ENCODE data around the gene PCDH15. TPM values are rescaled to one million over a fixed set of nuclear protein-coding genes. Genes with fewer than 3 reads are reported as not detected.

PCDH15 gene
- total RNA-seq, 2 experiments from 2014 or later = not detected

GRCh38 chr10:54108961-54109360 is 692.1 kb downstream of the PCDH15 start:
- intact Hi-C loops (cut with micrococcal nuclease; ENCODE audit: unreplicated experiment) = no loop called here
- Histone ChIP-seq H3K9me2 (ENCODE audit: insufficient read depth, low read length) (no peaks in the 10 kb centered on the region), H3K79me2 (ENCODE audit: insufficient read depth, low read depth, low read length) (no peaks in the 10 kb centered on the region), H3K4me3 (ENCODE audit: low read depth, low read length, poor library complexity, severe bottlenecking) (no peak overlapping the region), H3K27ac (ENCODE audit: low read depth, low read length, poor library complexity, severe bottlenecking) (no peak overlapping the region), H3K4me2 (ENCODE audit: low read length) (no peak overlapping the region), H3K36me3 (ENCODE audit: insufficient read depth, low read length) (no peaks in the 10 kb centered on the region), H3K9me3 (ENCODE audit: low read length) (no peaks in the 10 kb centered on the region), H3K4me1 (ENCODE audit: insufficient read depth, low read length, poor library complexity, severe bottlenecking) (no peaks in the 10 kb centered on the region), H2AFZ (ENCODE audit: low read length) (no peak overlapping the region), H4K20me1 (ENCODE audit: insufficient read depth, low read length) (no peaks in the 10 kb centered on the region)
- no TSS peak for BruUV-seq (replicated peaks)
- TF ChIP-seq CTCF (conservative IDR thresholded peaks at IDR 0.05; ENCODE audit: low read length) (no peak), EZH2phosphoT487 (IDR thresholded peaks at IDR 0.05; ENCODE audit: borderline replicate concordance, low read depth, low read length) (no peak)
- POLR2A ChIA-PET = no interaction called here
- CTCF ChIA-PET (ENCODE audit: unreplicated experiment) = no interaction called here
- no peak for DNase-seq (ENCODE audit: low spot score)

- Histone ChIP-seq H4K20me1 (ENCODE audit: insufficient read depth, low read length) (no peaks in the 10 kb centered on the region), H2AFZ (ENCODE audit: low read length) (no peak overlapping the region), H3K27ac (ENCODE audit: low read depth, low read length, poor library complexity, severe bottlenecking) (no peak overlapping the region), H3K4me1 (ENCODE audit: insufficient read depth, low read length, poor library complexity, severe bottlenecking) (no peaks in the 10 kb centered on the region), H3K9me2 (ENCODE audit: insufficient read depth, low read length) (no peaks in the 10 kb centered on the region), H3K9me3 (ENCODE audit: low read length) (no peaks in the 10 kb centered on the region), H3K36me3 (ENCODE audit: insufficient read depth, low read length) (no peaks in the 10 kb centered on the region), H3K4me2 (ENCODE audit: low read length) (no peak overlapping the region), H3K4me3 (ENCODE audit: low read depth, low read length, poor library complexity, severe bottlenecking) (no peak overlapping the region), H3K79me2 (ENCODE audit: insufficient read depth, low read depth, low read length) (no peaks in the 10 kb centered on the region)
- TF ChIP-seq EZH2phosphoT487 (IDR thresholded peaks at IDR 0.05; ENCODE audit: borderline replicate concordance, low read depth, low read length) (no peak), CTCF (conservative IDR thresholded peaks at IDR 0.05; ENCODE audit: low read length) (no peak)
- intact Hi-C loops (cut with micrococcal nuclease; ENCODE audit: unreplicated experiment) = no loop called here
- ChIA-PET POLR2A (no interaction called here), CTCF (ENCODE audit: unreplicated experiment) (no interaction called here)
- BruUV-seq (replicated peaks) = no TSS peak
- DNase-seq (ENCODE audit: low spot score) = no peak
These were observed 704.1 kb downstream of the PCDH15 start for GRCh38 chr10:54096892-54097291.

- intact Hi-C loops (cut with micrococcal nuclease; ENCODE audit: unreplicated experiment) = no loop called here
- TF ChIP-seq EZH2phosphoT487 (IDR thresholded peaks at IDR 0.05; ENCODE audit: borderline replicate concordance, low read depth, low read length) (no peak), CTCF (conservative IDR thresholded peaks at IDR 0.05; ENCODE audit: low read length) (no peak)
- Histone ChIP-seq H2AFZ (ENCODE audit: low read length) (no peak overlapping the region), H3K36me3 (ENCODE audit: insufficient read depth, low read length) (no peaks in the 10 kb centered on the region), H3K9me2 (ENCODE audit: insufficient read depth, low read length) (no peaks in the 10 kb centered on the region), H3K79me2 (ENCODE audit: insufficient read depth, low read depth, low read length) (no peaks in the 10 kb centered on the region), H3K4me3 (ENCODE audit: low read depth, low read length, poor library complexity, severe bottlenecking) (no peak overlapping the region), H3K9me3 (ENCODE audit: low read length) (no peaks in the 10 kb centered on the region), H3K4me1 (ENCODE audit: insufficient read depth, low read length, poor library complexity, severe bottlenecking) (no peaks in the 10 kb centered on the region), H3K4me2 (ENCODE audit: low read length) (no peak overlapping the region), H4K20me1 (ENCODE audit: insufficient read depth, low read length) (no peaks in the 10 kb centered on the region), H3K27ac (ENCODE audit: low read depth, low read length, poor library complexity, severe bottlenecking) (no peak overlapping the region)
- ChIA-PET POLR2A (no interaction called here), CTCF (ENCODE audit: unreplicated experiment) (no interaction called here)
- DNase-seq (ENCODE audit: low spot score) = no peak
- no TSS peak for BruUV-seq (replicated peaks)
These were observed 706.7 kb downstream of the PCDH15 start for GRCh38 chr10:54094321-54094720.

Measured in OCI-LY7 (cell line).